ENCODE results near the gene GRAMD2A.
A peak's percentile ranks its signal among the peaks of the same experiment; 100 is the strongest.

Gene GRAMD2A

GRCh38 chr15:72163719-72164118, 33.9 kb downstream of the GRAMD2A start:
- DNase-seq: no peak

GRCh38 chr15:72162569-72162968, 35.0 kb downstream of the GRAMD2A start:
- no peak for DNase-seq

- no peak for DNase-seq
These were observed 36.0 kb downstream of the GRAMD2A start for GRCh38 chr15:72161361-72162132.

- no peak for DNase-seq
These were observed 36.8 kb downstream of the GRAMD2A start for GRCh38 chr15:72160696-72161245.

GRCh38 chr15:72156928-72157327, 40.7 kb downstream of the GRAMD2A start:
- DNase-seq: peak; percentile 38

GRCh38 chr15:72155635-72156616, 41.7 kb downstream of the GRAMD2A start:
- peak; percentile 84 for DNase-seq

DNA sequence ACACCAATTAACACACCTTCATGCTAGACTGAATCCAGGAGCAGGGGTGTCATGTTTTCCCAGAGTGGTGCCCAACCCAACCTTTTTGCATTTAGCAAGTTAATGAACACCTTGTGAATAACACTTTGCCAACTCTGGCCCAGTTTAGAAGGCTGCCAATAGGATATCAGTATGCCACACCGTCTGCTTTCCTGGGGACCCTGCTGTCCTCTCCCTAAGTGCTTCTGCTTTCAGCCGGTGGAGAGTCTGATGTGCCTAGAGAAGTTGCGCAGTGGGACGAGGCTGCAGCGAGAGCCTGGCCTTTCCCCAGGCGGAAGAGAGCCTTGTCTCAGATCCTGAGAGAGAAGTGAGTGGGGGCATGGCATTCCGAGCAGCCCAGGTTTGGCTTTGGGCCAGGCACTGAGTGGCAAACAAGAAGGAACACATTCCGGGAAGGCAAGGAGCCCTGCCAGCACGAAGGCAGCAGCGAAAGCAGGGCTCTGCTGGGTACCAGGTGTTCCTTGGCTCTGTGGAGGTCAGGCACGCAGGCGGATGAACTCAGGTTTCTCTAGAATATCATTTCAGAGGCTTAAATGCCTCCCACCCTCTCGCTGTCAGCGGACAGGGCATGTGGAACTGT, 42.5 kb downstream of the GRAMD2A start:
- DNase-seq: peak; percentile 8

- DNase-seq: no peak
These were observed 43.3 kb downstream of the GRAMD2A start for GRCh38 chr15:72154316-72154715.

DNA sequence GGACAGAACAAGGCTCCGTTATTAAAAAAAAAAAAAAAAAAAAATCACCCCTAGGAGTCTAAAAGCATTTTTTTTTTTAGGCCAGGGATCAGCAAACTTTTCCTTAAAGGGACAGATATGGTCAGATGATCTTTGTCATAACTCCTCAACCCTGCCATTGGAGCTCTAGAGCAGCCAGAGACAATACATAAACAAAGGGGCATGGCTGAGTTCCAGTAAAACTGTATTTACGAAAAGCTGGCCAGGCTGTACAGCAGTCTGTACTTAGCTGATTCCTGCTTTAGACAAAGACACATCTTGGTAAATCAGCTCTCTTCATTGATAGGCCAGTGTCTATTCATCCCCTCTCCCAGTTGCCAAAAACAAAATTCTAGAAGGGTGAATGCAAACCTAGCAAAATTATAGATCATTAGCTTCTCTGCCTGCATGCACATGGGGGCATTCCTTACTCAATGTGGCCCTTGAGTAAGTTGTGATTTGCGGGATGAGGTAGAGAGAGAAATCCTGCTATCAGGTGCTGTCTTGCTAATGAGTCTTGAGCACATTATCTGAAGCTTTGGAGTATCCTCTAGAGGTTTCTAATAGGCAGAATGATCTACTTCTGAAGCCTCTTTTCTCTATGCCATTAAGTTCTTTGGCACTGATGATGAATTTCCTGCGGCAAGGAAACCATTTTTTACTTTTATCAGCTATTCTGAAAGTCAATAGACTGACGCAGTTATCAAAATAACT, 44.2 kb downstream of the GRAMD2A start:
- no peak for DNase-seq

DNA sequence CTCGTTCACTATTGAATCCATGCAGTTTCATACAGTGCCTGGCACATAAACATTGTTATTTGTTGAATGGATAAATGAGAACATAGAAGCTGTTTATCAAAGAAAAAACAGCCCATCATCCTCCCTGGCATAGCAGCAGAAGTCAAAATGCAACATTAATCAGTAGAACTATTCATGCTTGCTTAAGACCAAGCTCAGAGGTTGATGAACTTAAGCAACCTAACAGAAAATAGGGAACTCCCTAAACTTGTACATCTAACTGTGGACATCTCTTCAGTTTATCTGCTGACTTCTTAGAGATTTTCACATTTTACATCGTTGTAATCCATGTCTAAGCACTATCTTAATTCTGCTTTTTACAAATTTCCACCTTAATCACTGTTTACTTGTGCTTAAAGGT, 50.2 kb downstream of the GRAMD2A start:
- DNase-seq: peak; percentile 12

GRCh38 chr15:72146934-72147333, 50.7 kb downstream of the GRAMD2A start:
- no peak for DNase-seq

GRCh38 chr15:72146221-72146620, 51.4 kb downstream of the GRAMD2A start:
- DNase-seq: no peak

GRCh38 chr15:72141171-72142084, 56.2 kb downstream of the GRAMD2A start:
- peak; percentile 14 for DNase-seq

DNA sequence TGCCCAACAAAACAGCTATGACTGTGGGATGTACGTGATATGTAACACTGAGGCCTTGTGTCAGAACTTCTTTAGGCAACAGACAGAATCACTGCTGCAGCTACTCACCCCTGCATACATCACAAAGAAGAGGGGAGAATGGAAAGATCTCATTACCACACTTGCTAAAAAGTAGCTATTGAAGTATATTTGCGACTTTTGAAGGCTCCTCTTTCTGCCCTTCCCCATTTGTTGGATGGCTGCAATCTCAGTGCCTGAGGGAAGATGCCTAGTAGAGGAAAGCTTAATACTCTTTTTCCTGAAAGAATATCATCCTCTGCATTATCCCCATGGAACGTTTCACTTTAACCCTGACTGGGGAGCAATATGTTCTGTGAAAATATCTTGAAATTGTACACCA, 57.5 kb downstream of the GRAMD2A start:
- DNase-seq: no peak

- DNase-seq: no peak
These were observed 57.9 kb downstream of the GRAMD2A start for GRCh38 chr15:72139667-72140066.

GRCh38 chr15:72136170-72137051, 61.2 kb downstream of the GRAMD2A start:
- DNase-seq: no peak

DNA sequence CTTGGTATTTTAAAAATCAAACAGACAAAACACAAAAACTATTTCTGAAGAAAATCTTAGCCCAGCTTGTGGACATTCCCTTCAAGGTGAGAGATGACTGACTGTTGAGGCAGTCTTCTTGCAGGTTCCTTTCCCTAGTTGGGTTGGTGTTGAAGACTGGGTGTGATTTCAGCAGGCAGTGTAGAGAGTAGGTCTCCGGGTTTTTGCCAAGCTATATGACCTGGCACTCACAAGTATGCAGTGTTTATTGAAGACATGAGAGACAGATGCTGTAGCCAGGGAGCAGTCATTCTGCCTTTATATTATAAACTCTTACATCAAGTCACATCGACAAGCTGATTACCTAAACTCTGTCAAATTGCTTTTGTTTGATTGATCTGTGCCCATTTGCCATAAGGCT, 61.9 kb downstream of the GRAMD2A start:
- DNase-seq: no peak

GRCh38 chr15:72133211-72133610, 64.4 kb downstream of the GRAMD2A start:
- DNase-seq: no peak

GRCh38 chr15:72131922-72132321, 65.7 kb downstream of the GRAMD2A start:
- DNase-seq: no peak

DNA sequence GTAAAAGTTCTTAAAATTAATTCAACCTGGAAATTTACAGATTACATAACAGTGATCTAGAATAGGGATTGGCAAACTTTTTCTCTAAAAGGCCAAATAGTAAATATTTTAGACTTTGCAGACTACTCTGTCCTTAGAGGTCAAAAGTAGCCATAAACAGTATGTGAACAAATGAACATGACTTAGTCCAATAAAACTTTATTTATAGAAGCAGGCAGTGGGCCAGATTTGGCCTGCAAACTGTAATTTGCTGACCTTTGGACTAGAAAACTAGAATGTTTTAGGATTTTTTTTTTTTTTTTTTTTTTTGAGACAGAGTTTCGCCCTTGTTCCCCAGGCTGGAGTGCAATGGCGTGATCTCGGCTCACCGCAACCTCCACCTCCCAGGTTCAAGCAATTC, 67.3 kb downstream of the GRAMD2A start:
- DNase-seq: no peak

Data from suppressor macrophage treated with lipopolysaccharide for 4 hours (primary cell).